Epithelial cell of proximal tubule (primary cell): ENCODE results near the gene PACSIN3. TPM values are rescaled to one million over a fixed set of nuclear protein-coding genes. Genes with fewer than 3 reads are reported as not detected.

Experiments
- DNase-seq: peaks from one replicate; pipeline ENCODE4 v3.0.0-alpha.2; 2011; ENCODE audit warnings: low read depth
- H3K4me3 ChIP-seq: 2 replicates; pipeline ENCODE4 v1.5.1; 2011; ENCODE audit warnings: low read depth, mild to moderate bottlenecking, low read length
- CTCF ChIP-seq: conservative IDR thresholded peaks from 2 replicates; pipeline ENCODE4 v1.5.1; 2012; ENCODE audit warnings: low read depth, mild to moderate bottlenecking, low read length
- total RNA-seq: library from RNA; depleted of rRNA; stranded (reverse); fragments of >200 nt; gene quantifications from 2 replicates; pipeline ENCODE4 v1.2.3, GENCODE V29; 2015

PACSIN3 gene
- total RNA-seq, 1 donor from 2014 or later: 74.4 TPM

- DNase-seq: peak; percentile 9
- H3K4me3 ChIP-seq: no peak overlapping the region
- TF ChIP-seq CTCF: peak; percentile 99
Observed at GRCh38 chr11:47152953-47153950, 33.0 kb downstream of the PACSIN3 start.

GRCh38 chr11:47152126-47152952 is 33.9 kb downstream of the PACSIN3 start:
- H3K4me3 ChIP-seq: no peak overlapping the region
- TF ChIP-seq CTCF: no peak
- DNase-seq: no peak

GRCh38 chr11:47149782-47150181 is 36.5 kb downstream of the PACSIN3 start:
- DNase-seq: no peak
- no peak overlapping the region for H3K4me3 ChIP-seq
- no peak for TF ChIP-seq CTCF

GRCh38 chr11:47148903-47149531 is 37.2 kb downstream of the PACSIN3 start:
- H3K4me3 ChIP-seq: no peak overlapping the region
- TF ChIP-seq CTCF: no peak
- no peak for DNase-seq

GRCh38 chr11:47148270-47148669 is 38.0 kb downstream of the PACSIN3 start:
- no peak for DNase-seq
- H3K4me3 ChIP-seq: no peak overlapping the region
- TF ChIP-seq CTCF: no peak

GRCh38 chr11:47147681-47148080 is 38.6 kb downstream of the PACSIN3 start:
- no peak for TF ChIP-seq CTCF
- H3K4me3 ChIP-seq: no peak overlapping the region
- no peak for DNase-seq
